Bone marrow (tissue), 2 donors: ENCODE data around the gene DNAAF5.

Source experiments
- DNase-seq, 2 donors: peaks; one replicate each; lab custom pipeline; 2025; lab: John Stamatoyannopoulos, UW

Gene DNAAF5

GRCh38 chr7:707296-708000, 19.1 kb upstream of the DNAAF5 start:
- no peak for DNase-seq

DNA sequence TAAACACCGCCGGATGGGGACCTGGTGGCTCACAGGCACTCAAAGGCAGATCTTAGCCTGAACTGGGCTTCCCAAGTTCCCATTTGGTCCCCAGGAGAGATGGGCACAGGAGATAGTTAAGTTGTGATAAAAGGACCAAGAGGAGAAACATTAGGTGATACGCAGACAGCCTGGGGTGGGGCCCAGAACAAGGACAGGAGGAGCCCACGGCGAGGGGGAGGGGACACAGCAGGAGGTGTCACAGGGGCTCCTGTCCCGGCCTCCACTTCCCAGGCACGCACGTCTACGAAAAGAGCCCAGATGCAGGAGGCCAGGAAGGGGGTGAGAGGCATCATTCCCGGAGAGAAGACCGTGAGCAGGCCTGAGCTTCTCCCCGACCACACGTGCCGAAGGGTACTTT, 16.3 kb upstream of the DNAAF5 start:
- DNase-seq = no peak

- DNase-seq = no peak
Measured at GRCh38 chr7:711093-711921, 15.2 kb upstream of the DNAAF5 start.

DNA sequence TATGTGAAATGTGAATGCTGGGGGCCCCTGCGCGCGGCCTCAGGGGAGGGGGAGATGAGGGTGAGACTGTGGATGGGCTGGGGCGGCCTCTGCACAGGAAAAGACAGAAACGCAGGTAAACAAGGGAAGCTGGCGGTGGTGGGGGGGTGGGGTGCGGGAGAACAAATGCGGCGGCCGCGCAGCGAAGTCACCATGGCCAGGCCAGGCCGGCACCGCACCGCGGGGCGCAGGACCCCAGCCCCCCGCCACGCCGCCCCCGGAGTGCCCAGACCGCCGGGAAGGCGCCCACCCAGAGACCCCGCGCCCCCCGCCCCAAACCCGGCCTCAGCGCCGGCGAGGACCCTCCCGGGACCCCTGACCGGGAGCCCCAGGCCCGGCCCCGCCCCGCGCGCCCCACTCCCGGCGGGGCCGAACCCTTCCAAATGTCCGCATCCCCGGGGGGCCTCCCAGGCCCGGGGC, 14.5 kb upstream of the DNAAF5 start:
- no peak for DNase-seq

DNA sequence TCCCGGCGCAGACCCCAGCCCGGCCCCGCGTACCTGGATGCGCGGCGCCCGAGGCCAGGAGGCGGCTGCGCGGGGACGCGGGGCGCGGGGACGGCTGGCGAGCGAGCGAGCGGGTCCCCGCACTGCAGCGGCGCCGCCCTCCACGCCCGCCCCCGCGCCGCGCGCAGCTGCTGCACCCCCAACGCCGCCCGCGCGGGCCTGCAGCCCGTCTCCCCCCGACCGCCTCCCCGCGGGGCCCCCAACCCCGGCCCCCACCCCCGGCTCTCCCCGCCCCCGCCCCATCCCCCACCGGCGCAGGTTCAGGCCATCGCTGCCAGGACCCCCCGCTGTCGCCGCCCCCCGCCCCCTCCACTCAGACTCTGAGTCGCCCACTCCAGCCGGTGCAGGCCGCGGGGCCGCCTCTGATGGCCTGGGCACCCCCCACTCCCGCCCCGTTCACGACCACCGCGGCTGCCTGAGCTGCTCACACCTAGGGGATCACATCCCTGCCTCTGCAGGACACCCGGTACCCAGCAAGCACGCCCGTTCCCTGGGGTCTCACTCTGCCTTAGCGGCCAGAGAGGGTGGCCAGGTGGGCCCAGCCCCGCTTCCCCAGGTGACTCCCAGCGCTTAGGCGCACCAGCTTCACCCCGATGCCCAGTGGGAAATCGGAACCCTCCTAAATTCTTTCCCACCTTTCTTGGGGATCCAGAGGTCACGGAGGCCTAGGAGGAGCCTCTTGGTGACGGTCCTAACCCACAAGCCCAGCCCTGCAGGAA, 13.9 kb upstream of the DNAAF5 start:
- no peak for DNase-seq

DNA sequence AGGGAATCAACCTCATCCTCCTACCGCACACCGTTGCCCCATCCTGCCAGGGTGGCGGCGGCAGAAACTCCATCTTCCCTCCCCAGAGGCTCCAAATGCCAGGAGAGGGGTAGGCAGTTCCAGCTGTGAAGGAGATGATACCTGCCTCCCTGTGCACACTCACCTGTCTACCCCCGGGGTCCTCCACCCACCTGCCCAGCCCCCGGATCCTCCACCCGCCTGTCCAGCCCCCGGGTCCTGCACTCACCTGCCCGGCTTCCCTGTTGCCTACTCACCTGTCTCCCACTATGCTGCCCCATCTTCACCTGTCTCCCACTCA, 13.4 kb upstream of the DNAAF5 start:
- DNase-seq = no peak

- DNase-seq = no peak
Measured at GRCh38 chr7:713488-714230, 12.8 kb upstream of the DNAAF5 start.

GRCh38 chr7:714251-714671, 12.2 kb upstream of the DNAAF5 start:
- no peak for DNase-seq

GRCh38 chr7:716222-716621, 10.3 kb upstream of the DNAAF5 start:
- no peak for DNase-seq

- DNase-seq = no peak
Measured at GRCh38 chr7:716636-717035, 9.9 kb upstream of the DNAAF5 start.

DNA sequence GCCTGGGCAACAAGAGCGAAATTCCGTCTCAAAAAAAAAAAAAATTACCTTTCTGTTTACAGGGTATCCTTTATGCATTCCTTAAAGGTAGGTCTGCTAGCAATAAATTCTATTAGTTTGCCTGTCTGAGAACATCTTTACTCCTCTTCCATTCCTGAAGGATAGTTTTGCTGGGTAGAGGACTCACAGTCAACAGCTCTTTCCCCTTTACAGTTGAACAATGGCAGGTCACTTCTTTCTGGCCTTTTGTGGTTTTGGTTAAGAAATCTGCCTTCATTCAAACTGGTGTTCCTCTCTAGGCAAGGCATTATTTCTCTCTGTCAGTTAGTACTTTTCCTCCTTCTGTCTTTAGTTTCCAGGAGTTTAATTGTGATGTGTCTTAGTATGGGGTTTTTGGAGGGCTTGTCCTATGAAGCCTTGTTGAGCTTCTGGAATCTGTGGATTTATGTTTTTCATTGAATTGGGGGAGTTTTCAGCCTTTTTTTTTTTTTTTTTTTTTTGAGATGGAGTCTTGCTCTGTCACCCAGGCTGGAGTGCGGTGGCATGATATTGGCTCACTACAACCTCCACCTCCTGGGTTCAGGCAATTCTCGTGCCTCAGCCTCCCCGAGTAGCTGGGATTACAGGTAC, 4.8 kb upstream of the DNAAF5 start:
- no peak for DNase-seq

DNA sequence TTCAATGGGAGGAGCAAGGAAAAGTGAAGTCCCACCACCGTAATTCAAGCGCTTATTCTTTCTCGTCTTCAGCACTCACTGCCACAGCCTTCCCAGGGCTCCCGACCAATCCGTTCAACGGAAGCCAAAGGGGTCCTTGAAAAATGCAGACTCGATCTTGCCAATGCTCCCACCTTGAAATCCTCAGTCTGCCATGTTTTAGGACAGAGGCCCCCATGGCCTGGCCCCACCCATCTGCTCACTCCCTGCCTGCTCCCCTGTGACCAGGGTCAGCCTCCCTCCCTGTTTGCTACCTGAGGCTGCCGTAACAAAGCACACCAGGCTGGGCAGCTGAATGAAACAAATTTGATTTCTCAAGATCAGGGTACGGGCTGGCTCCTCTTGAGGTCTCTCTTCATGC, 3.0 kb upstream of the DNAAF5 start:
- no peak for DNase-seq

DNA sequence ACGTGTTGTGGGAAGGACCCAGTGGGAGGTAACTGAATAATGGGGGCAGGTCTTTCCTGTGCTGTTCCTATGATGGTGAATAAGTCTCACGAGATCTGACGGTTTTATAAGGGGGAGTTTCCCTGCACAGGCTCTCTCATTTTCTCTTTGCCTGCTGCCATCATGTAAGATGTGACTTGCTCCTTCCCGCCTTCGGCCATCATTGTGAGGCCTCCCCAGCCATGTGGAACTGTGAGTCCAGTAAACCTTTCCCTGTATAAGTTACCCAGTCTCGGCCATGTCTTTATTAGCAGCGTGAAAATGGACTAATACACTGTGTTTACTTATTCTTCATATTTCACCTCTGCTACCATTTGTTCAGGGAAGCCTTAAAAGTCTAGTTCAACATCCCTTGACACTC, 2.2 kb upstream of the DNAAF5 start:
- DNase-seq = no peak

DNA sequence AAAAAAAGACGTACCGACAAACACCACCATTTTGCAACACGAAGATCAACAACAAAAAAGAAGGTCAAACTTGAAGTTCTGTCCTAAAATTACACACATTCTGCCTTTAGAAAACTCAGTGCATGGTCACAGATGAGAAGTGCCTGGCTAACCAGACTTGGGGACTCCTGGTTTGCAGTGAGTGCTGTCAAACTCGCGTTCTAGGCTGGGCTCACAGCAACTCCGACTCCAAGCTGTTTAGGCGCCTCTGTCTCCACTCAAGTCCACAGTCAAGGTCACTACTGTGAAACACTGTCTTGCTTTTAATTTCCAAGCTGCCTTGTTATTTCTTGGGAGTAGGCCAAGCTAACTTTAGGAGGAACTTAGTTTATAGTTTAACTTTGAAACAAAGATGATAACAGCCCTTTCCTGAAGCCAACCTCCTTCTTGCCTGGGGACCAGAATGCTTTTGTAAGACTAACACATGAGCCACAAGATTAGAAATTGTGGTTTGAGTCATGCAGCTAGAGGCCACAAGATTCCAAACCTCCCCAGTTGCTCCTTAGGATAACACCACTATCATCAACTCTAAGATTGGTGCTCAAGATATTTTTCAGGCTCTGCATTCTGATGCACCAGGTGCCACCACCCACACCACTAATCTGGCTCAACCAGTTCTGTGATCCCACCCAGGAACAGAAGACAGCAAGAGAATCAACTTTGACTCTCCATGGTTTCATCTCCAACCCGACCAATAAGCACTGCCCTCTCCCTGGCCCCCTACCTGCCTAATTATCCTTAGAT, 1.1 kb upstream of the DNAAF5 start:
- no peak for DNase-seq

DNA sequence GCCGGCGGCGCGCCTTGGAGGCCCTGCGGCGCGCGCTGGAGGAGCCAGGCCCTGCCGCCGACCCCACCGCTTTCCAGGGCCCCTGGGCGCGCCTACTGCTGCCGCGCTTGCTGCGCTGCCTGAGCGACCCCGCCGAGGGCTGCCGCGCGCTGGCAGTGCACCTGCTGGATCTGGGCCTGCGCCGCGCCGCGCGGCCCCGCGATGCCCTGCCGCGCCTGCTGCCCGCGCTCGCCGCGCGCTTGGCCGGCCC, 280 bp downstream of the DNAAF5 start:
- DNase-seq = no peak

GRCh38 chr7:727104-727805, 756 bp downstream of the DNAAF5 start, which contains the start of gene PRKAR1B:
TSS of gene PRKAR1B (minus strand) at chr7:727281. CDS start at chr7:711505, 15,776 bp downstream.
- DNase-seq = no peak

GRCh38 chr7:727806-728460, 1.4 kb downstream of the DNAAF5 start:
- no peak for DNase-seq

GRCh38 chr7:728602-729001, 2.1 kb downstream of the DNAAF5 start:
- DNase-seq = no peak

DNA sequence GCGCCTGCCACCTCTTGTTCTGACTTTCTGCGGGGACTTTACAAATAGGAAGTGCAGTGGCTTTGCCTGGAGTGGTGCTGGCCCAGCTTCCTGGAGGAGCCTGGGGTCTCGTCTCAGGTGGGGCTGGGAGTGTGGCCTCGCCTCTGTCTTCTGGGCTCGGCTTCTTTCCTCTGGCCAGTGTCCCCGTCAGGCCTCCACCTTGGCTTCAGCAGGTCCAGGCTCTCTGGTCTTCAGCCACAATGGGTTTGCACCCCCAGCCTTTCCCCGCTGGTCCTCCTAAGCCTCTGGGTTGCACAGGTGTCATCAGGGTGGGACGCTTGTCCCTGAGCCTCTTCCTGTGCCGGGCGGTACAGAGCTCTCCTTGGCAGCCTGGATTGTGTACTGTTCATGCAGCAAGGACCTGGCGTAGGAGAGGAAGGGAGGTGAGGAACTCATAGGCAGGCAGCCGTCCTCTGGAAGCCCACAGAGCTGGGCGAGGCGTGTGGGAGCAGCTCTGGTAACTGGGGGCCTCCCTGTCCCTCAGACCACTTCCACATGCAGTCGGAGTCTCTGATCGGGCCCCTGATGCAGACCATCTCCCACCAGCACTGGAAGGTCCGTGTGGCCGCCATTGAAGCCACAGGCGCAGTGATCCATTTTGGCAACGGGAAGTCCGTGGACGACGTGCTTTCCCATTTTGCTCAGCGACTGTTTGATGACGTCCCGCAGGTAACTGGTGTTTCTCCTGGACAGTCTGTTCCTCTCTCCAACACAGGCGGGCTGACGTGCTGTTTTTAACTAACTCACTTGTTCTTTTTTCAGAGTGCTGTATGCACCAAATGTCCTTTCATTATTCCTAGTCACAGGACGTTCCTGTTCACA, 2.9 kb downstream of the DNAAF5 start:
- no peak for DNase-seq
